GM18505 (cell line): Measurements from ENCODE around the gene C22orf39.

Experiments used
- ATAC-seq: cut with Tn5 transposase; IDR thresholded peaks from one replicate; pipeline ENCODE4 v1.9.1; 2021; ENCODE audit not compliant: unreplicated experiment
- POLR2A ChIP-seq: IDR thresholded peaks from 4 replicates; pipeline ENCODE4 v1.6.1; 2011; ENCODE audit warnings: borderline replicate concordance; ENCODE audit not compliant: insufficient read depth, insufficient read length; ENCODE audit errors: extremely low read depth

Gene C22orf39

DNA sequence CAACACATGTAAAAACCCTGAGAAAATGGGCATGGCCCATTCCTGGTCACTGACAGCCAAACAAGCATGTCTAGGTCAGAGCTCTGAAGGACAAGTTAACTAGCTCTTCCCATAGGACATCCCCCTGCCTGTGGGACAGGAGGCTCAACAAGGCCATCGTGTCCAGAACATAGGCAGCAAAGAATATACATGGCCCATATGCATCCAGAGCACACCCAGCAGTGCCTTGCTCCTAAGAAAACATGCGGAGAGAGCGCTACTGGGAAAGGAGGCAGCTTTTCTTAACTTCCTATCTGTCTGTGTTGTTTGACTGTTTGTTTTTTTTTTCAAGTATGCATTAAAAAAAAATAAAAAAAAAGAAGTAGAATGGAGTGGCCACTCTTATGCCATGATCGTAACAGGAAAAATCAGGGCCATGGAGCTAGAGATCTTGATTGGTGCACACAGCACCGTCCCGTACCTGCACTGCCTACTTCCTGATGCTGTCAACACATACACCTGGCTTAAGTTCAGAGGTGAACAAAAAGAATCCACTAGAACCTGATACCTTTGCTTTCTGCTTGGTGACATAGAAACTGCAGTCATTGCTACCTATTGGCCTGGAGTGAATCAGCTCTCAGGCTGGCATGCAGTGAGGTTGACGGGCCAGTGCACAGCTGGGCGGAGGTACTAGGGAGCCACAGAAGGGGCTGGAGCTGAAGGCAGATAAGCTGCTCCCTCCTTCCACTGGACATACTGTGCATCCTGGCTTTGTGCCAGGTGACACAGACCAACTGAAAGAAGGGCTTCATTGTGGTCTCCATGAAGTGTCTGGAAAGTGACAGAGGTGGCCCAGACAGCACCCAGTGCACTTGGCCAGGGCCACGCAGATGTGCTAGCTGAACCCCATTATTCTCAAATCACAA lies 19.6 kb upstream of the C22orf39 start:
- ATAC-seq = no peak
- TF ChIP-seq POLR2A = no peak

DNA sequence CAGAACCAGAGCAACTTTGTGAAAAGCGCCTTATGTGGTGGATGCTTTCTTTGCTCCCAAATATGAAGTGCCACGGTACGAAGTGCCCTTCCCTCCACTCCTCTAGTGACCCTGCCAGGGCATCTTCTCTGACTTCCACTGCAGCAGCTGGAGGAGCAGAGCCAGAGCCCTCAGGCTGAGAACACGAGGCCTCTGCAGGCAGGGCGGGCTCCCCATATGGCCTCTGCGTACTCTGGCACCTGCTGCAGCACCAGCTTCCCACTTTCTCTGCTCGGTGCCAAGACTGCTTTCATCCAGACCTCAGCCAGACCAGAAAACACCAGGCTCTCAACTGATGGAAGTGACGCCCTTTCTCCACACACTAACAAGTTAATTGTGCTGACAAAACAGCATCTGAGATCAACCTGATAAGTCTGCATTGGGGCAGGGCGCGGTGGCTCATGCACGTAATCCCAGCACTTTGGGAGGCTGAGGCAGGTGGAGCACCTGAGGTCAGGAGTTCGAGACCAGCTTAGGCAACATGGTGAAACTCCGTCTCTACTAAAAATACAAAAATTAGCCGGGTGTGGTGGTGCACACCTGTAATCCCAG lies 18.7 kb upstream of the C22orf39 start:
- no peak for TF ChIP-seq POLR2A
- no peak for ATAC-seq

- no peak for TF ChIP-seq POLR2A
Observed at GRCh38 chr22:19464975-19465374, 17.5 kb upstream of the C22orf39 start.

DNA sequence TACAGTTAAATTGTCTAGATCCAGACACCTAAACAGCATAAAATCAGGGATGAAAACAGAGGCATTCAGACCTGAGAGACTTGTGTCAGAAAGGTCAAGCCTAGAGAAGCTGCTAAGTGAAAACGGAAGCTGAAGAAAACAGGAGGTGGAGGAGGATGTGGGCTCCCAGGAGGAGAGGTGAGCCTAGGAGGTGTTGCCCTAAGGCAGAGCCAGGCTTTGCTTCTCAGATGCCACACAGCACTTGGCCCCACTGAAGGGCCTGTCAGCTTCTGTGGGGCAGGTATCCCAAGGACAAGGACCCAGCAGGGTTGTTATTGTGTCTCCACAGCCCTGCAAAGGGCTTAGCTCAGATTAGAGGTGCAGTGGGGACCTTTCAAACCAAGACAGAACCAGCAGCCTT lies 17.0 kb upstream of the C22orf39 start:
- no peak for ATAC-seq
- TF ChIP-seq POLR2A = no peak

More at GRCh38 chr22:19464975-19465374, 17.5 kb upstream of the C22orf39 start:
- no peak for ATAC-seq

- no peak for TF ChIP-seq POLR2A
- ATAC-seq = no peak
Observed at GRCh38 chr22:19463491-19464469, 16.3 kb upstream of the C22orf39 start.

DNA sequence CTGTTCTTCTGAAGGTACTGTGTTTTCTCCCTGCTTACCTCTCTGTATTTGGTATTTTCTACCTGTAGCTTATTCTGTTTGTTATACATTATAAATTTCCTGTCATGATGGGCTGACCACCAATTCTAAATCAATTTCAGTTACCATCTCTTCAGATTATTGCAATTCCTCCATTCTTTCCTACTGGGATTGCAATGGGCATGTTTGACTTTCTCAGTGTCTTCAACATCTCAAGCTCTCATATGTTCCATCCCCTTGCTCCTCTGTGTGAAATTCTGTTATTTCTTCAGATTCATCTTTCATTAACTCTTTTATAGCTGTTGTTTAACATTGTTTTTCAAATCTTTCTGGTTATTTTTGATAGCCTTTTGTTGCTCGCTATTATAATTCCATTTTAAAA lies 15.5 kb upstream of the C22orf39 start:
- no peak for ATAC-seq
- no peak for TF ChIP-seq POLR2A

DNA sequence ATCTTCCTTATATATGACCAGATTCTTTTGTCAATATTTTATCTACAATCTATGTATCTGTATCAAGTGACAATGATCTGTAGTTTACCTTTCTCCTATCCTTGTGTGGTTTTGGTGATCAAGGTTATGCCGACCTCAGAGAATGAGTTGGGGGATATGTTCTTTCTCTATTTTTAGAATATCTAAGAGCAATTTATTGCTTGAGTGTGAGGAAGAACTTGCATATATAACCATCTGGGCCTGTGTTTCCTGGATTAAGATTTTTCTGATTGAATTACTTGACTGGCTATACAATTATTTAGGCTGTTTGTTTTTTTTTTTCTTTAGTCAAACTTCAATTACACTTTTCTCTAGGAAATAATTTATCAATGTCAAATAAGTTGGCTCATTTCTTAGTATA lies 14.0 kb upstream of the C22orf39 start:
- no peak for TF ChIP-seq POLR2A
- no peak for ATAC-seq

- ATAC-seq = no peak
Observed at GRCh38 chr22:19460036-19460435, 12.5 kb upstream of the C22orf39 start.

DNA sequence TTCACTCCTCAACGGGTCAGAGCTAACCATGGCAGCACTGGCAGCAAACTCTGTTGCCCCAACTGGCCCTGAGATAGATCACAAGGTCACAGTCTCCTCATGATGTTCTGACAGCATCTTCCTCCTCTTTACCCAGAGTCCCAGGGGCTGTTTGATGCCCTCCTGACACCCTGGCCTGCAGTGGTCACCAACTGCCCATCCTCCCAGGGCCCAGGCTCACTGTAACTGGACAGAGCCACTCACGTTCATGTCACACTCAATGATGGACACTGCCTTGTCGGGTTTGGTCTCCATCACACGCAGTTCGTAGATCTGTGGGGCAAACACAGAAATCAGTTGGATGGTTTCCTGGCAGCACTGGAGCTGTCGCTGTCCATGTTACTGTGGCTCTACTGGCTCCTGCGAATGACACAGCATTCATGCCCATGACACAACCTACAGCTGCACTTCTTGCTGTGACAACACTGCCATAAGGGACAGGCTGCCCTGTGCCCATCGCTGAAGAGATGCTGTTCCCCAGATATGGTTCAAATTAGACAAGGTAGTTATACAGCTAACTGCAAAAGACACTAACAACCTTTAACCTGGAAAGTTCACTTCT lies 10.4 kb upstream of the C22orf39 start:
- no peak for TF ChIP-seq POLR2A
- no peak for ATAC-seq

More at GRCh38 chr22:19460036-19460435, 12.5 kb upstream of the C22orf39 start:
- TF ChIP-seq POLR2A = no peak

- TF ChIP-seq POLR2A = no peak
- no peak for ATAC-seq
Observed at GRCh38 chr22:19456541-19456940, 9.0 kb upstream of the C22orf39 start.

DNA sequence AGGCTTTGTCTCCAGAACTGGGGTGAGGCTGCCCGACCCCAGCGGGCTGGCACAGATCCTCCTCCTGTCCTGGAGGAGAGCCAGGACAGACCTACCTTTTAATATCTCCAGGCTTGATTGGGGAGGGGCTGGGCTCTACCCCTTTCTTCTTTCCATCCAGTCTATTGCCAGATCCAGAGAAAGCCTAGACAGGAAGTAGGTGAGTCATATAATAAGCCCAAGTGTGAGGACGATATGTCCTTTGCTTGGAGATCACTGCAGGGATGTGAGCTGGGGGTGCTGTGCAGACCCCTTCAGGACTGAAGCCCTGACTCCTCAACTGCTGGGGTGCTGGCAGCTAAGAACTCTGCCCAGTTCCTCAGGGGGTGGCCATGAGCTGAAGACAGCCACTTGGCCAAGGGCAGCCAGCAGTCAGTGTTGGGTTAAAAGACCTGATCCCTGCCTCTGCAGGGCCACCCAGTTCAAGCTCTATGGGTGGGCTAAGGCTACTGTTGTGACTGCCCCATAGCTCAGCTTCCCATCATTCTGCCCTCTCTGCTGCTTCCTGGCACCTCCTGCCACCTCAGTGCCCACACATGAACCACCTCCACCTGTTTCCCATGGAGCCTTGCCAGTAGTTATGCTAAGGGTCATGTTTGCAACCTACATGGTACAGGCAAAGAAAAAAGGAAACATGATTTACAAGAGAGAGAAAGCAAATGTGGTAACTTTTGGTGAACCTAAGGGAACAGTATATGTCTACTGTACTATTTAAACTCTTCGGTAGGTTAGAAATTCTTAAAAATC lies 8.3 kb upstream of the C22orf39 start:
- no peak for ATAC-seq
- no peak for TF ChIP-seq POLR2A

- TF ChIP-seq POLR2A = no peak
- ATAC-seq = no peak
Observed at GRCh38 chr22:19455033-19455432, 7.5 kb upstream of the C22orf39 start.
